Measurements from ENCODE around the gene ARFGAP1. TPM values are rescaled to one million over a fixed set of nuclear protein-coding genes. Genes with fewer than 3 reads are reported as not detected.
"Not testable (repeated sequence)": the region's sequence is repeated elsewhere in the genome, so short reads cannot be mapped to it uniquely, and the experiment has no call there.

ARFGAP1 gene
- total RNA-seq, 1 donor from 2014 or later = 67.0 TPM

DNA sequence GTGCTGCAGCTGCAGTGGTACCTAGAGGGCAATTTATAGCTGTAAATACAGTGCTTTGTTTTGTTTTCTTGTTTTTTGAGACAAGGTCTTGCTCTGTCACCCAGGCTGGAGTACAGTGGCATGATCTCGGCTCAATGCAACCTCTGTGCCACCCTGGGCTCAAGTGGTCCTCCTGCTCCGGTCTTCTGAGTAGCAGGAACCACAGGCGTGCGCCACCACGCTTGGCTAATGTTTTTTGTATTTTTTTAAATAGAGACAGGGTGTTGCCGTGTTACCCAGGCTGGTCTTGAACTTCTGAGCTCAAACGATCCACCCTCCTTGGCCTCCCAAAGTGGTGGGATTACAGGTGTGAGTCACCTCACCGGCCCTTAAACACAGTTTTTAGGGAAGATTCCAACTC lies 61.7 kb downstream of the ARFGAP1 start:
- intact Hi-C loops (cut with DNase I) = no loop called here
- ATAC-seq (no peak), DNase-seq (no peak)
- Histone ChIP-seq H3K27me3 (peaks cover 45% of the 10 kb centered on the region), H3K36me3 (no peaks in the 10 kb centered on the region), H3K4me1 (no peaks in the 10 kb centered on the region), H3K27ac (no peak overlapping the region), H3K4me3 (no peak overlapping the region), H3K9me3 (no peaks in the 10 kb centered on the region)
- TF ChIP-seq, protein P1, sequence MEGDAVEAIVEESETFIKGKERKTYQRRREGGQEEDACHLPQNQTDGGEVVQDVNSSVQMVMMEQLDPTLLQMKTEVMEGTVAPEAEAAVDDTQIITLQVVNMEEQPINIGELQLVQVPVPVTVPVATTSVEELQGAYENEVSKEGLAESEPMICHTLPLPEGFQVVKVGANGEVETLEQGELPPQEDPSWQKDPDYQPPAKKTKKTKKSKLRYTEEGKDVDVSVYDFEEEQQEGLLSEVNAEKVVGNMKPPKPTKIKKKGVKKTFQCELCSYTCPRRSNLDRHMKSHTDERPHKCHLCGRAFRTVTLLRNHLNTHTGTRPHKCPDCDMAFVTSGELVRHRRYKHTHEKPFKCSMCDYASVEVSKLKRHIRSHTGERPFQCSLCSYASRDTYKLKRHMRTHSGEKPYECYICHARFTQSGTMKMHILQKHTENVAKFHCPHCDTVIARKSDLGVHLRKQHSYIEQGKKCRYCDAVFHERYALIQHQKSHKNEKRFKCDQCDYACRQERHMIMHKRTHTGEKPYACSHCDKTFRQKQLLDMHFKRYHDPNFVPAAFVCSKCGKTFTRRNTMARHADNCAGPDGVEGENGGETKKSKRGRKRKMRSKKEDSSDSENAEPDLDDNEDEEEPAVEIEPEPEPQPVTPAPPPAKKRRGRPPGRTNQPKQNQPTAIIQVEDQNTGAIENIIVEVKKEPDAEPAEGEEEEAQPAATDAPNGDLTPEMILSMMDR (IDR thresholded peaks at IDR 0.05) = no peak

DNA sequence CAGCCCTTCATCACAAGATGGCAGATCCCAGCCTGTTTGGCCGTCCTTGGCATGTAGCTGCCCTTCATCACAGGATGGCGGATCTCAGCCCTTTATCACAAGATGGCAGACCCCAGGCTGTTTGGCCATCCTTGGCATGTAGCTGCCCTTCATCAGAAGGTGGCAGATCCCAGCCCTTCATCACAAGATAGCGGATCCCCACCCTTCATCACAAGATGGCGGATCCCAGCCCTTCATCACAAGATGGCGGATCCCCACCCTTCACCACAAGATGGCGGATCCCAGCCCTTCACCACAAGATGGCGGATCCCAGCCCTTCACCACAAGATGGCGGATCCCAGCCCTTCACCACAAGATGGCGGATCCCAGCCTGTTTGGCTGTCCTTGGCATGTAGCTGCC lies 62.4 kb downstream of the ARFGAP1 start:
- DNase-seq; intact Hi-C loops (cut with DNase I); H3K36me3 ChIP-seq; H3K4me1 ChIP-seq; ATAC-seq; H3K4me3 ChIP-seq; H3K9me3 ChIP-seq; H3K27ac ChIP-seq: not testable (repeated sequence)
- H3K27me3 ChIP-seq = peaks cover 43% of the 10 kb centered on the region

DNA sequence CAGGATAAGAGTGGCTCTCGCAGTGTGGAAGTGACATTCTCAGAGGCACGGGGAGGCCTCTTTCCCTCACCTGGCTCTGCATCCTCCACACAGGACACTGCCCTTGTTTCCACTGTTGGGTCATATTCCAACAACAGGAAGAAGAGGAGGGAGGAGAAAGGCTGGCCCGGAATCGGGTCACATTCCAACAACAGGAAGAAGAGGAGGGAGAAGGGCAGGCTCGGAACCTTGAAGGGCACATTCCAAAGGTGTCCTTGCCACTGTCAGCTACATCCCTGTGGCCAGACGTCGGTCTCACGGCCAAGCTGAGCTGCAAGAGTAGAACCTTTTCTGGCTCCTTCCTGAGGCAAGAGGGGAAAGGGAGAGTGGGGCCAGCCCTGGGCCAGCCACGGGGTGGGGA lies 63.1 kb downstream of the ARFGAP1 start:
- peaks cover 38% of the 10 kb centered on the region for H3K27me3 ChIP-seq
- no peaks in the 10 kb centered on the region for H3K36me3 ChIP-seq
- H3K9me3 ChIP-seq = no peaks in the 10 kb centered on the region
- no peak for DNase-seq
- ATAC-seq = no peak
- H3K4me1 ChIP-seq = no peaks in the 10 kb centered on the region
- TF ChIP-seq, protein P1 (IDR thresholded peaks at IDR 0.05) = no peak
- no peak overlapping the region for H3K27ac ChIP-seq
- no peak overlapping the region for H3K4me3 ChIP-seq
- intact Hi-C loops (cut with DNase I) = no loop called here

DNA sequence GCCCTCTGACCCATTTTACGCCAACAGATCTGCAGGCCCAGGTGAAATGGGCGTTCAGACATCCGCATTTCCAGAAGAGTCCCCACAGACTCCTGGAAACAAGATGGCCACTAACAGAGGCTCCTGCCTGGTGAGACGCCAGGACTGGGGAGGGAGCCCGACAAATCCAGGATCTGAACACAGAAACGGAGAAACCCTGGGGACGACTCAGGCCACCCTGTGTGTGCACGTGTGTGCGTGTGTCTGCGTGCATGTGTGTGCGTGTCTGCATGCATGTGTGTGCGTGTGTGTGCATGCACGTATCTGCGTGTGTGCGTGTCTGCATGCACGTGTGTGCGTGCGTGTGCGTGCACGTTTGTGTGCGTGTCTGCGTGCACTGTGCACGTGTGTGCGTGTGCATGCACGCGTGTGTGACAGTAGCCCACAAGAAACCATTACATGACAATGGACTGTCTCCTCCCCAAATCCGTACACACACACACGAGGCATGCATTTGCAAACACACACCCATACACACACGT lies 63.7 kb downstream of the ARFGAP1 start:
- ATAC-seq (no peak), DNase-seq (no peak)
- no peaks in the 10 kb centered on the region for H3K4me1 ChIP-seq
- H3K4me3 ChIP-seq = no peak overlapping the region
- no peaks in the 10 kb centered on the region for H3K36me3 ChIP-seq
- TF ChIP-seq, protein P1 (IDR thresholded peaks at IDR 0.05) = no peak
- intact Hi-C loops (cut with DNase I) = no loop called here
- no peak overlapping the region for H3K27ac ChIP-seq
- no peaks in the 10 kb centered on the region for H3K9me3 ChIP-seq
- peaks cover 36% of the 10 kb centered on the region for H3K27me3 ChIP-seq

DNA sequence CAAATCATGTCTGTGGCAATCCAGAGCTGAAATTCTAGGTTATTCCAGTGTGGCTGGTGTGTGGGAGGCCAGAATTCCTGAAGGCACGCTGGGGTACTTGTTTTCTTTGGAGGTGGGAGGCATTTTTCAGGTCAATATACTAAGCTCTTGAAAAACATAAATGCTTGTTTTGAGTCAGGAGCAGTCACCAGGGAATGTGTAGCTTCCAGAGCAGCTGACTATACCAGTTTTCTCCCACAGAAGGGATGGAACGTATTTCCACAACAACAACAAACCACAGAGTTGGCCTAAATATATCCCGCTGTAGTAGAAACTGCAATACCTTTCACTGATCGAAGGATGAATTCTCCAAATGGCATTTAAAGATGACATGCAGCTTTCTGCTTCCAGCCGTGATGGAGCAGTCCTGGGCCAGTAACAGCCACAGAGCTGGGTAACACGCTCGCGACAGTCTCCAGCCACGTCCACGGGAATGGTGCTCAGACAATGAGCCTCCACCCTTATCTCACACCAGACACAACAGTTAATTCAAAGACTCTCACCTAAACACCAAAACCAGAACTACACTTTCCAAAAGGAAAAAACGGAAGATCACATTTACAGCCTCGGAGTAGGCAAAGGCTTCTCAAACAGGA lies 65.3 kb downstream of the ARFGAP1 start:
- intact Hi-C loops (cut with DNase I) = no loop called here
- peaks cover 40% of the 10 kb centered on the region for H3K27me3 ChIP-seq
- no peak overlapping the region for H3K4me3 ChIP-seq
- no peak overlapping the region for H3K27ac ChIP-seq
- H3K4me1 ChIP-seq = no peaks in the 10 kb centered on the region
- DNase-seq = no peak
- H3K36me3 ChIP-seq = no peaks in the 10 kb centered on the region
- TF ChIP-seq, protein P1 (IDR thresholded peaks at IDR 0.05) = no peak
- no peak for ATAC-seq
- no peaks in the 10 kb centered on the region for H3K9me3 ChIP-seq

Small RNAs within 50 kb of the gene (microRNA-seq; reads per million reads assigned to microRNA genes)
- not detected for gene MIR3196 (ENCODE audit: borderline microRNAs expressed)
- gene MIR4326 (ENCODE audit: borderline microRNAs expressed) = not detected

Other genes with a start within 250 kb of the ARFGAP1 start
- gene YTHDF1, start 56.7 kb upstream of the ARFGAP1 start, total RNA-seq = 36.9 TPM
- gene BIRC7, start 36.9 kb upstream of the ARFGAP1 start, total RNA-seq = 15.5 TPM
- not detected for gene NKAIN4, start 18.4 kb upstream of the ARFGAP1 start, total RNA-seq
- gene COL20A1, start 20.4 kb downstream of the ARFGAP1 start, total RNA-seq = not detected
- 0.06 TPM for gene CHRNA4, start 88.5 kb downstream of the ARFGAP1 start, total RNA-seq
- gene KCNQ2, start 199.8 kb downstream of the ARFGAP1 start, total RNA-seq = not detected
- 0.67 TPM for gene EEF1A2, start 226.3 kb downstream of the ARFGAP1 start, total RNA-seq
- gene PPDPF, start 248.0 kb downstream of the ARFGAP1 start, total RNA-seq = 355 TPM